Activated B cell treated with CpG ODN at 0.5 μM for 24 hours (primary cell): ENCODE measurements around the gene LRRC74A. TPM values are rescaled to one million over a fixed set of nuclear protein-coding genes. Genes with fewer than 3 reads are reported as not detected.
"Not testable (repeated sequence)": the region's sequence is repeated elsewhere in the genome, so short reads cannot be mapped to it uniquely, and the experiment has no call there.

Source experiments
- ATAC-seq: fragments of 200-7000 bp; cut with Tn5 transposase; one replicate; pipeline ENCODE4 v1.10.0; 2021; ENCODE audit warnings: low read depth, mild to moderate bottlenecking, moderate library complexity
- CTCF ChIA-PET: fragments of 350-600 bp; sonication (Branson Sonifier 250); formaldehyde crosslinking; loops from one replicate; lab custom pipeline; 2021; ENCODE audit warnings: antibody characterized with exemption; lab: Charles Lee
- POLR2A ChIA-PET: fragments of 350-600 bp; sonication (Branson Sonifier 250); formaldehyde crosslinking; loops from one replicate; lab custom pipeline; 2021; ENCODE audit warnings: antibody characterized with exemption; lab: Charles Lee
- DNase-seq: peaks from one replicate; pipeline ENCODE4 v3.0.0; 2022
- H3K27ac Mint-ChIP-seq: one replicate; pipeline ENCODE4 v1.8.0; 2020; ENCODE audit warnings: mixed read lengths
- H3K27me3 Mint-ChIP-seq: one replicate; pipeline ENCODE4 v1.8.0; 2021; ENCODE audit warnings: mixed read lengths
- H3K36me3 Mint-ChIP-seq: one replicate; pipeline ENCODE4 v1.8.0; 2021; ENCODE audit warnings: low read depth, mixed read lengths
- H3K4me1 Mint-ChIP-seq: one replicate; pipeline ENCODE4 v1.8.0; 2021; ENCODE audit warnings: mixed read lengths
- H3K4me3 Mint-ChIP-seq: one replicate; pipeline ENCODE4 v1.8.0; 2020; ENCODE audit warnings: mild to moderate bottlenecking, mixed read lengths
- H3K9me3 Mint-ChIP-seq: one replicate; pipeline ENCODE4 v1.8.0; 2020; ENCODE audit warnings: mixed read lengths
- CTCF ChIP-seq: fragments of 200-600 bp; IDR thresholded peaks from one replicate; pipeline ENCODE4 v1.8.0; 2022; ENCODE audit warnings: antibody characterized with exemption, mild to moderate bottlenecking
- intact Hi-C: fragments of 100-400 bp; cut with micrococcal nuclease; formaldehyde crosslinking; loops from one replicate; pipeline ENCODE4 v1.15.1; 2024
- total RNA-seq: library from RNA; stranded (reverse); gene quantifications from 2 replicates; pipeline ENCODE4 v1.2.3, GENCODE V29; 2022

The LRRC74A gene
- total RNA-seq, 1 donor from 2014 or later, result not detected

GRCh38 chr14:76884853-76885276 lies 58.7 kb downstream of the LRRC74A start:
- no peak overlapping the region for H3K4me3 Mint-ChIP-seq
- ChIA-PET POLR2A (interaction anchor here (0.9 kb wide), 1 partner anchor 15 kb away, joined by 3 read pairs; no protein-coding TSS in a partner anchor), CTCF (no interaction called here)
- no peak overlapping the region for H3K27ac Mint-ChIP-seq
- no peaks in the 10 kb centered on the region for H3K9me3 Mint-ChIP-seq
- peaks cover 7% of the 10 kb centered on the region for H3K4me1 Mint-ChIP-seq
- TF ChIP-seq CTCF, result no peak
- peaks cover 12% of the 10 kb centered on the region for H3K27me3 Mint-ChIP-seq
- DNase-seq, result no peak
- no peak for ATAC-seq
- H3K36me3 Mint-ChIP-seq, result no peaks in the 10 kb centered on the region
- intact Hi-C loops, result no loop called here

GRCh38 chr14:76887191-76887590 lies 61.0 kb downstream of the LRRC74A start:
- H3K4me1 Mint-ChIP-seq, result peaks cover 7% of the 10 kb centered on the region
- DNase-seq (no peak), ATAC-seq (no peak)
- H3K4me3 Mint-ChIP-seq, result no peak overlapping the region
- ChIA-PET POLR2A (interaction anchor here (1.0 kb wide), 1 partner anchor 490 kb away, joined by 4 read pairs; the partner anchor contains the start of genes SAMD15 and TMED8), CTCF (interaction anchor here (1.6 kb wide), 1 partner anchor 181 kb away, joined by 5 read pairs; no protein-coding TSS in a partner anchor)
- H3K27ac Mint-ChIP-seq, result no peak overlapping the region
- H3K27me3 Mint-ChIP-seq, result peaks cover 12% of the 10 kb centered on the region
- H3K36me3 Mint-ChIP-seq, result no peaks in the 10 kb centered on the region
- no peak for TF ChIP-seq CTCF
- no peaks in the 10 kb centered on the region for H3K9me3 Mint-ChIP-seq
- intact Hi-C loops, result no loop called here

GRCh38 chr14:76891391-76891790 lies 65.2 kb downstream of the LRRC74A start:
- TF ChIP-seq CTCF, result no peak
- Mint-ChIP-seq H3K27me3 (peaks cover 5% of the 10 kb centered on the region), H3K36me3 (no peaks in the 10 kb centered on the region), H3K4me3 (no peak overlapping the region), H3K9me3 (peaks cover 4% of the 10 kb centered on the region), H3K27ac (no peak overlapping the region), H3K4me1 (no peaks in the 10 kb centered on the region)
- ChIA-PET CTCF (interaction anchor here (1.1 kb wide), 3 partner anchors 13 to 177 kb away, joined by 3 to 4 read pairs (median 3); no protein-coding TSS in a partner anchor), POLR2A (interaction anchor here (1.1 kb wide), 1 partner anchor 13 kb away, joined by 4 read pairs; no protein-coding TSS in a partner anchor)
- intact Hi-C loops, result no loop called here
- DNase-seq, result no peak
- ATAC-seq, result no peak

- no peak overlapping the region for H3K27ac Mint-ChIP-seq
- DNase-seq, result no peak
- intact Hi-C loops, result no loop called here
- no peaks in the 10 kb centered on the region for H3K4me1 Mint-ChIP-seq
- no peaks in the 10 kb centered on the region for H3K36me3 Mint-ChIP-seq
- no peak overlapping the region for H3K4me3 Mint-ChIP-seq
- POLR2A ChIA-PET, result no interaction called here
- H3K27me3 Mint-ChIP-seq, result no peaks in the 10 kb centered on the region
- no peak for ATAC-seq
- CTCF ChIA-PET, result interaction anchor here (1.2 kb wide), 1 partner anchor 176 kb away, joined by 3 read pairs; no protein-coding TSS in a partner anchor
- peaks cover 4% of the 10 kb centered on the region for H3K9me3 Mint-ChIP-seq
- TF ChIP-seq CTCF, result no peak
These were observed 68.1 kb downstream of the LRRC74A start for GRCh38 chr14:76894308-76894707.

DNA sequence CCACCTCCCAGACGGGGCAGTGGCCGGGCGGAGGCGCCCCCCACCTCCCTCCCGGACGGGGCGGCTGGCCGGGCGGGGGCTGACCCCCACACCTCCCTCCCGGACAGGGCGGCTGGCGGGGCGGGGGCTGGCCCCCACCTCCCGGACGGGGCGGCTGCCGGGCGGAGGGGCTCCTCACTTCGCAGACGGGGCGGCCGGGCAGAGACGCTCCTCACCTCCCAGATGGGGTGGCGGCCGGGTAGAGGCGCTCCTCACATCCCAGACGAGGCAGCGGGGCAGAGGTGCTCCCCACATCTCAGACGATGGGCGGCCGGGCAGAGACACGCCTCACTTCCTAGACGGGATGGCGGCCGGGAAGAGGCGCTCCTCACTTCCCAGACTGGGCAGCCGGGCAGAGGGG lies 71.8 kb downstream of the LRRC74A start:
- ATAC-seq, H3K4me3 Mint-ChIP-seq, POLR2A ChIA-PET, H3K9me3 Mint-ChIP-seq, H3K4me1 Mint-ChIP-seq, DNase-seq, H3K27ac Mint-ChIP-seq, H3K27me3 Mint-ChIP-seq, H3K36me3 Mint-ChIP-seq, intact Hi-C loops, CTCF ChIA-PET: not testable (repeated sequence)
